GM23338 (cell line): Measurements from ENCODE around the gene BAG2. TPM values are rescaled to one million over a fixed set of nuclear protein-coding genes. Genes with fewer than 3 reads are reported as not detected.

Source experiments
- ATAC-seq: fragments of 200-7000 bp; cut with Tn5 transposase; 3 replicates; pipeline ENCODE4 v1.9.1; 2020
- DNase-seq: peaks from one replicate; pipeline ENCODE4 v3.0.0-alpha.2; 2015; ENCODE audit warnings: low spot score
- H2AFZ ChIP-seq: fragments of 200-600 bp; sonication (generic); 2 replicates; pipeline ENCODE4 v1.8.0; 2016; ENCODE audit warnings: antibody characterized with exemption, mild to moderate bottlenecking, moderate library complexity
- H3F3A ChIP-seq: fragments of 200-600 bp; sonication (generic); replicated peaks from 2 replicates; pipeline ENCODE4 v1.8.0; 2017; ENCODE audit warnings: antibody characterized with exemption, mixed run types, low read depth
- H3K27ac ChIP-seq: fragments of 200-600 bp; sonication (generic); 2 replicates; pipeline ENCODE4 v1.6.1; 2016; ENCODE audit warnings: low read depth
- H3K27me3 ChIP-seq: fragments of 200-600 bp; sonication (generic); 2 replicates; pipeline ENCODE4 v1.8.0; 2016; ENCODE audit warnings: mild to moderate bottlenecking, mixed run types, moderate library complexity; ENCODE audit not compliant: insufficient read depth
- H3K36me3 ChIP-seq: fragments of 200-600 bp; sonication (generic); 2 replicates; pipeline ENCODE4 v1.8.0; 2016; ENCODE audit warnings: mild to moderate bottlenecking; ENCODE audit not compliant: insufficient read depth
- H3K4me1 ChIP-seq: fragments of 200-600 bp; sonication (generic); 2 replicates; pipeline ENCODE4 v1.8.0; 2016; ENCODE audit warnings: mild to moderate bottlenecking, moderate library complexity; ENCODE audit not compliant: insufficient read depth
- H3K4me2 ChIP-seq: fragments of 200-600 bp; sonication (generic); 2 replicates; pipeline ENCODE4 v1.7.1; 2017; ENCODE audit warnings: mixed run types
- H3K4me3 ChIP-seq: fragments of 200-600 bp; sonication (generic); 2 replicates; pipeline ENCODE4 v1.6.1; 2016; ENCODE audit warnings: mixed run types
- H3K79me2 ChIP-seq: fragments of 200-600 bp; sonication (generic); replicated peaks from 2 replicates; pipeline ENCODE4 v1.8.0; 2017; ENCODE audit warnings: mild to moderate bottlenecking; ENCODE audit not compliant: insufficient read depth
- H3K9me2 ChIP-seq: fragments of 200-600 bp; sonication (generic); 2 replicates; pipeline ENCODE4 v1.8.0; 2017; ENCODE audit not compliant: insufficient read depth
- H4K20me1 ChIP-seq: fragments of 200-600 bp; sonication (generic); replicated peaks from 2 replicates; pipeline ENCODE4 v1.8.0; 2017; ENCODE audit warnings: mild to moderate bottlenecking; ENCODE audit not compliant: insufficient read depth
- H3K27ac Mint-ChIP-seq: 2 replicates; pipeline ENCODE4 v1.8.0; 2020; ENCODE audit warnings: inconsistent platforms, mild to moderate bottlenecking, moderate library complexity, mixed read lengths
- H3K27me3 Mint-ChIP-seq: 3 replicates; pipeline ENCODE4 v1.8.0; 2022; ENCODE audit warnings: low read depth, mild to moderate bottlenecking, moderate library complexity, mixed read lengths, inconsistent platforms; ENCODE audit not compliant: insufficient read depth, poor library complexity
- H3K36me3 Mint-ChIP-seq: 3 replicates; pipeline ENCODE4 v1.8.0; 2021; ENCODE audit warnings: low read depth, mild to moderate bottlenecking, inconsistent platforms, moderate library complexity, mixed read lengths
- H3K4me1 Mint-ChIP-seq: 3 replicates; pipeline ENCODE4 v1.8.0; 2020; ENCODE audit warnings: mild to moderate bottlenecking, inconsistent platforms, mixed read lengths
- H3K4me3 Mint-ChIP-seq: 3 replicates; pipeline ENCODE4 v1.8.0; 2021; ENCODE audit warnings: moderate library complexity, mild to moderate bottlenecking, inconsistent platforms, mixed read lengths
- H3K9me3 Mint-ChIP-seq: 3 replicates; pipeline ENCODE4 v1.8.0; 2020; ENCODE audit warnings: moderate library complexity, mild to moderate bottlenecking, inconsistent platforms, mixed read lengths
- CREB1 ChIP-seq: fragments of 250-450 bp; sonication (Bioruptor Pico); IDR thresholded peaks from 2 replicates; pipeline ENCODE4 v1.5.0; 2020; ENCODE audit warnings: low read depth, mild to moderate bottlenecking, moderate library complexity
- CTCF ChIP-seq, 2 experiments: fragments of 200-600 bp in 1 of 2; sonication (generic) in 1 of 2; conservative IDR thresholded peaks; 2 replicates each; pipeline versions ENCODE4 v1.5.1 to v1.6.1; 2016 to 2017; ENCODE audit warnings: antibody characterized with exemption in 2 of 2, low read depth in 2 of 2, mild to moderate bottlenecking in 2 of 2, moderate library complexity in 1 of 2
- ETS1 ChIP-seq: IDR thresholded peaks from 2 replicates; pipeline ENCODE4 v1.6.1; 2016; ENCODE audit warnings: antibody characterized with exemption
- EZH2phosphoT487 ChIP-seq: fragments of 200-600 bp; sonication (generic); IDR thresholded peaks from one replicate; pipeline ENCODE4 v1.8.1; 2018; ENCODE audit warnings: antibody characterized with exemption; ENCODE audit not compliant: unreplicated experiment
- JUNB ChIP-seq: IDR thresholded peaks from one replicate; pipeline ENCODE4 v1.6.1; 2016; ENCODE audit warnings: antibody characterized with exemption; ENCODE audit not compliant: unreplicated experiment
- NANOG ChIP-seq: IDR thresholded peaks from 2 replicates; pipeline ENCODE4 v1.6.1; 2016; ENCODE audit warnings: antibody characterized with exemption, borderline replicate concordance
- REST ChIP-seq: IDR thresholded peaks from one replicate; pipeline ENCODE4 v1.6.1; 2018; ENCODE audit warnings: antibody characterized with exemption; ENCODE audit not compliant: unreplicated experiment
- STAT1 ChIP-seq: IDR thresholded peaks from one replicate; pipeline ENCODE4 v1.6.1; 2016; ENCODE audit warnings: antibody characterized with exemption; ENCODE audit not compliant: unreplicated experiment
- ZNF331 ChIP-seq: fragments of 250-450 bp; sonication (Bioruptor Pico); IDR thresholded peaks from 2 replicates; pipeline ENCODE4 v1.5.0; 2020; ENCODE audit warnings: low read depth, mild to moderate bottlenecking, moderate library complexity
- ZNF462 ChIP-seq: fragments of 250-450 bp; sonication (Bioruptor Pico); IDR thresholded peaks from 2 replicates; pipeline ENCODE4 v1.5.0; 2020; ENCODE audit warnings: mild to moderate bottlenecking, moderate library complexity
- polyA plus RNA-seq: library from polyadenylated mRNA; unstranded; fragments of >200 nt; fragmentation: Nextera tagmentation; extraction: Ambion mirVana; gene quantifications from 2 replicates; pipeline ENCODE4 v1.2.1, GENCODE V29; 2016
- total RNA-seq: library from RNA; depleted of rRNA; stranded (reverse); fragments of >200 nt; shearing (Covaris generic); gene quantifications from 2 replicates; pipeline ENCODE4 v1.2.3, GENCODE V29; 2014

The BAG2 gene
- total and polyA plus RNA-seq, 2 experiments from 2014 or later, result 8.5 to 9.5 TPM

- Histone ChIP-seq H3K4me3 (no peak overlapping the region), H3K79me2 (0 out of 2 replicates have a peak, but pooled peaks cover 3% of the 10 kb centered on the region), H3K9me2 (no peaks in the 10 kb centered on the region), H4K20me1 (no peaks in the 10 kb centered on the region), H3F3A (no peaks in the 10 kb centered on the region), H3K27ac (no peak overlapping the region), H3K36me3 (no peaks in the 10 kb centered on the region), H2AFZ (no peak overlapping the region), H3K4me2 (no peak overlapping the region), H3K27me3 (no peaks in the 10 kb centered on the region), H3K4me1 (no peaks in the 10 kb centered on the region)
- no peaks in the 10 kb centered on the region for H3K9me3 Mint-ChIP-seq
- TF ChIP-seq EZH2phosphoT487 (no peak), REST (no peak), JUNB (no peak), CREB1 (CRISPR knock-in tag) (no peak), NANOG (no peak), ZNF462 (CRISPR knock-in tag) (no peak), STAT1 (no peak), ETS1 (no peak), CTCF (conservative IDR thresholded peaks at IDR 0.05; ENCODE audit: low read depth in 2 of 2) (no peak), ZNF331 (CRISPR knock-in tag) (no peak)
- no peak overlapping the region for H3K4me3 Mint-ChIP-seq
- ATAC-seq (no peak), DNase-seq (no peak)
- H3K27ac Mint-ChIP-seq, result no peak overlapping the region
- H3K27me3 Mint-ChIP-seq, result no peaks in the 10 kb centered on the region
- H3K4me1 Mint-ChIP-seq, result no peaks in the 10 kb centered on the region
- H3K36me3 Mint-ChIP-seq, result 0 out of 3 replicates have a peak, but pooled peaks cover 6% of the 10 kb centered on the region
Observed at GRCh38 chr6:57130661-57131177, 41.4 kb upstream of the BAG2 start.
